GM19193 (cell line): ENCODE measurements around the gene OR6J1.
A peak's percentile ranks its signal among the peaks of the same experiment; 100 is the strongest.

Experiments used
- POLR2A ChIP-seq: IDR thresholded peaks from 4 replicates; pipeline ENCODE4 v1.6.1; 2011; ENCODE audit not compliant: insufficient read depth, insufficient read length; ENCODE audit errors: extremely low read depth

The OR6J1 gene

DNA sequence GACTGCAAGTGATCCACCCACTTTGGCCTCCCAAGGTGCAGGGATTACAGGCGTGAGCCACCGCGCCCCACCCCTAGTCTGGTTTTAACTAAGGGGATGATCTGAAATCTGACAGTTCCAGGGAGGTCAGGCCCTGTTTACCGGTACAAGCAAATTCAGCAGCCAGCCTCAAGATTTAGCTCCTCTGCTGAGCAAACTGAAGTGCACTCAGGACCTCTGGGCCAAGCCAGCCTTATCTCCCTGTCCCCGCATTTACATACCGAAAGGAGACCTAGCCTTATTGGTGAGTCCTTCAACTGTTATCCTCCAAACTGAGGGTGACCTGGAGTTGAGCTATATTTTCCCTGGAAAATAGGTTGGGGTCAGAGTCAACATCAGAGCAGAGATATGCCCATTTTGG lies 46.9 kb downstream of the OR6J1 start:
- TF ChIP-seq POLR2A = no peak

DNA sequence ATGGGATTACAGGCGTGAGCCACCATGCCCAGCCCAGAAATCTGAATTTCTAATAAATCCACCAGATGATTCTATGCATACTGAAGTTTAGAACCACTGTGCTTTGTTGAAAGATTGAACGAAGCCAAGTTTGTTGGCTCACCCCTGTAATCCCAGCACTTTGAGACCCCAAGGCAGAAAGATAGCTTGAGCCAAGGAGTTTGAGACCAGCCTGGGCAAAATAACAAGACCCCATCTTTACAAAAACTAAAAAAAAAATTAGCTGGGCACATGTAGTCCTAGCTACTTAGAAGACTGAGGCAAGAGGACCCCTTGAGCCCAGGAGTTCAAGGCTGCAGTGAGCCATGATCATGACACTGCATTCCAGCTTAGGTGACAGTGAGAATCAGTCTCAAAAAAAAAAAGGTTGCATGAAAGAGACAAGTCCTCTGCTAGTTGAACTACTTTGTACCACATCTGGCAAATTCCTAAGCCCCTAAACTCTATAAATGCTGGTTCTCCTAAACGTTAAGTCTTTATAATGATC lies 47.7 kb downstream of the OR6J1 start:
- TF ChIP-seq POLR2A = no peak

DNA sequence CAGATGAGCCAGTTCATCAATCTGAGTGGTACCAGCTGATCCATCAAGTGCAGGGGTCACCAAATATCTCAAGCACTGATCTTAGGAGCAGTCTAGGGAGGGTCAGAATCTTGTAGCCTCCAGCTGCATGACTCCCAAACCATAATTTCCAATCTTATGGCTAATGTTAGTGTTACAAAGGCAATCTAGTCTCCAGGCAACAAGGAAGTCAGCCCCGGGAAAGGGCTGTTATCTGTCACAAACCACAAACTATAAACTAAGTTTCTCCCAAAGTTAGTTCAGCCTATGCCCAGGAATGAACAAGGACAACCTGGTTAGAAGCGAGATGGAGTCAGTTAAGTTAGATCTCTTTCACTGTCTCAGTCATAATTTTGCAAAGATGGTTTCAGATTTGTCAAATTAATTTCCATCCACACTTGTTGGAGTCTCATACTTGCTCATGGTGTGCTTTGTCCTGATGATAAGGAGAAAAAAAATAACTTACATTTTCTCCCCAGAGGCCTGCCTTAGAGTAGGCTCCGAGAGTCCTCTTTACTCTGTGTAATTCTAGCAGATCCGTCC lies 49.9 kb downstream of the OR6J1 start:
- TF ChIP-seq POLR2A = no peak

DNA sequence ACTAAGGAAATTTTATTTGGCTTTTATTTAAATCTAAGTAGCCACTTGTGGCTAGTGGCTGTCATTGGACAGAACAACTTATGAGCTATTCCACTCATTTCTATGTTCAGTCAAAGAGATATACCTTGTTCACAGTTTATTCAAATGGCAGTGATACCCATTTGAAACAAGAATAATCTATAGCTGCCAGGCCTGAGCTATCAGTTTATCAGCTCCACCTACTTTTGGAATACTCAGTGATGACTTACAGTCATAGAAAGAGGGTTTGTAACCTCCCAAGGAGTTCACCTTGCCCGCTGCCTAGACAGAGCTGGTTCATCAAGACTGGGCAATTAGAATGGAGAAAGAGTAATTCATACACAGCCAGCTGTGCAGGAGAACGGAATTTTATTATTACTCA lies 50.6 kb downstream of the OR6J1 start:
- TF ChIP-seq POLR2A = no peak

DNA sequence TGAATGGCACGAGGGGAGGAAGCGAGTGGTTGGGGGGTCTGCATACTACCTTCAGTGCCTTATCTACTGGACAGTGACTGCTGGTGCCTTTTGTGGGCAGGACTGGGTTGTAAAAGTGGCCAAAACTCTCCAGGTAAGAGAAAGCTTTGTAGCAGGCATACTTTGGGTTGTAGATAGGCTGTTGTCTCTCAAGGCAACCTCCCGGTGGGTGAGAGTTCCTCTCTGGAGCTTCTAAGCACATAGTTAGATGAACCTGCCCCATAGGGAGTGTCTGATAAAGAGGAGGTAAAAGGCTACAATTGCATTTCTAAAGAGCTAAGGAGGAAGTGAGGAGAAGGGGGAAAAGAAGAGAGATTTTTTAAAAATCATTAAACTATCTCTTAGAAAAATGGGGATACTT lies 51.0 kb downstream of the OR6J1 start:
- TF ChIP-seq POLR2A = no peak

DNA sequence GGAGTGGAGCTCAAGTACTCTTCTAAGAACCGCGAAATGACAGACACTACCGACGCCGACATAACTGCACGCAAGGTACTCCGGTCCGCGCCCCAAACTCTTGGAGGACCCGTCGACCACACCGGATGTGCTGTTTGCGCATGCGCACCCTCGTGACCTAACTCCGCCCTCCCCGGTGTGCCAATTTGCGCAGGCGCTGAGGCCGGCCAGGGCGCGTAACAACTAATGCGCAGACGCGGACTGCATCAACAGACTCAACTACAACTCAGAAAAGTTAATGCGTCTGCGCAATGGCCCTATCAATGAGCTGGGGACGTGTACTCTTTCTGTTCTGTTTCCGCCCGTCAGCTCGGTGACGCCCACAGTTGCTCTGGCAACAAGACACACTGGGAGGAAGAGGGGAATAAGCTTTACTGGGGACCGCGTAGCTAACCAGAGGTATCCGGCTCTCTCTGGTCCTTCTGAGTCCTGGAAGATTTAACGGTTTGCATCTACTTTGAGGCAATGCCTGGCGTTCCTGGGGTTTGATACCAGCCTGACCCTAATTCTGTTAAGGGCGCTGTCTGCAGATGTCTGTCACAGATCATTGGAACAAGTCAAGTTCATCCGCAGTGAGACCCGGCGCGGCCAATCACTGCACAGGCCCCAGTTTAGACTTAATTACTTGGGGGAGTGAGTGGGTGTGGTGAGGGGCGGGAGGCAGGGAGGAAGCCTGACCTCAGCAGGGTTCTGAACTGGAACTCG lies 54.9 kb downstream of the OR6J1 start, which contains the start of gene DAD1:
Gene DAD1 (minus strand): TSS at position 129 of the 744 bp plus-strand sequence. CDS start 67 bp downstream, at position 62.
- peak; percentile 94 for TF ChIP-seq POLR2A

DNA sequence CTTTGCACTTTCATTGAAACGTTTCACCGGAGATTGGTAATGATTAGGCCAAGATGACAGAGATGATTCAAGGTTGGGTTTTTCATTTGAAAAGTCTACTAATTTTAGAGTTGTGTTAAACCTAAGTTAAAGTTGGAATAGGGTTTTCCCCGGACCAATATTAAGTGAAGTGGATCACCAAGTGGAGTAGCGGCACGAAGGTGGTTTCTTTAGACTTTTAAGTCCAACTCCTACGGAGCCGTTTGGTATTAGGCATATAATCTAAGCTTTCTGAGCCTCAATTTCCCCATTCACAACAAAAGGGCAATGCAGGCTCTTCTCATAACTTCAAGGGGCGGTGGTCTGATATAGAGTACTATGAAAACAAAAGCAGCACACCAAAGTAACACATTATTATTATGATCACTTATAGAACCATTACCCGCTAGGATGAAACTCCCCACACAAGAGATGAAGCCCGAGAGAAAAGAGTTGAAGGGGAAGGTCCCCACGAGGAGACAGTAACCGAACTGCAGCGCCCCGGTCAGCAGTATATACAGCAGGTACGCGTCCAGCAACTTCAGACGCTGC lies 55.5 kb downstream of the OR6J1 start:
- no peak for TF ChIP-seq POLR2A

DNA sequence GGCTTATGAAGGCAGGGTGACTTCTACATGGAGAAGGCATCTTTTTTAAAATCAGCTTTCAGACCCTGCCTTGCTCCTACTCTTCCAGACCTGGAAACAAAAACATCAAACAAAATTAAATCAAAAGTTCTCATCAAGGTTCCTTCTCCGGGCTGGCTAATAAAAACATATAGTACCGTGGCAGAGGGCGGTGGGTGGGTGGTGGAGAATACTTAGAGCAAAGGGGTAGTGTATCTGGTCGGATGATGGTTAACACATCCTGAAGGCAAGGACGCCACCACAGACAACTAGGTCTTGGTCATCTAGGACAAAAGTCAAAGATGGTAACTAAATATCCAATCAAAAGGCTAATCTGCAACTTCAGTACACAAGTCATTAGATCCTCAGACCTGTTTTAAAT lies 56.9 kb downstream of the OR6J1 start:
- no peak for TF ChIP-seq POLR2A

DNA sequence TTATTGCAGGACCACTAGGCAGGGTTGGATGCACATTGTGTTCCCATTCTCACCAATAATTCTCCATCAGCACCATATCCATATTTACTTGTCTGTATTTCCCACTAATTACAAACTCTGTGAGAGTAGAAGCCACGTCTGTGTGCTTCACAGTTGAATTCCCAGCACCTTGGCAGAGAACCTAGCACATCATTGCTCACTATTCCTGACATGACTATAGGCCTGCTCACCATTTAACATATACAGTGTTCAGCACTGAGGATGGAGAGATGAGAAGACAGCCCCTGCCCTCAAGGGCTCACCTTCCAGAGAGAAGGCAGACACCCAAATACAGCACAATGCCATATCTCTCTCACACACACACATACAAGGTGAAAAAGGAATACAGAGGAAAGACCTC lies 60.2 kb downstream of the OR6J1 start:
- TF ChIP-seq POLR2A = no peak
